ENCODE measurements around the gene PPP6R2.

The PPP6R2 gene

DNA sequence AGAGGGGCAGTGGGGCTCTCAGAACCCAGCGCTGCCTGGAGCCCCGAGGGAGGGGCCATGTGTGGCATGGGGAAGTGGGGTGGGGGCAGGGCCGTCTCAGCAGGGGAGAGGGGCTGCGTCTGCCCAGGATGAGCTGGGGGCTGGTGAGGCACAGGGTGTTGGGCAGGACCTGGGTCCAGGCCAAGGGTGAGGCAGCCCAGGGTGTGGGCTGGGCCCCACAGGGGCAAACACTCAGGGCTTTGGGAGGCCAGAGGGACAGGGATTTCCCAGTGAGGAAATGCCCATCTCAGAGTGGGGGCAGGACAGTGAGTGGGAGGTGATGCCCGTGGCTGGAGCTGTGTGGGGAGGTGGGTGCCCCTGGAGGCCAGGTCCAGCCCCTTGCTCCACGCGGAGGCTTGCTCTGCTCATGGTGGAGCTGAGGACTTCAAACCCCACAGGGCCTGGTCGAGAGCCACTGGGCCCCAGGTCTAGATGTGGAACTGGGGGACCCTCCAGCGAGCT, 41.0 kb upstream of the PPP6R2 start:
- ChIA-PET POLR2A (interaction anchor here (0.6 kb wide), 1 partner anchor 28 kb away, joined by 7 read pairs; no protein-coding TSS in a partner anchor), CTCF (interaction anchor here (0.8 to 6.4 kb wide), 7 partner anchors 10 to 29 kb away, joined by 3 to 66 read pairs (median 3); no protein-coding TSS in a partner anchor)
- no peak for DNase-seq (ENCODE audit: extremely low spot score)
- no peak for TF ChIP-seq CTCF (IDR thresholded peaks at IDR 0.05; ENCODE audit: control extremely low read depth, extremely low read depth, low read depth, missing control alignments)

DNA sequence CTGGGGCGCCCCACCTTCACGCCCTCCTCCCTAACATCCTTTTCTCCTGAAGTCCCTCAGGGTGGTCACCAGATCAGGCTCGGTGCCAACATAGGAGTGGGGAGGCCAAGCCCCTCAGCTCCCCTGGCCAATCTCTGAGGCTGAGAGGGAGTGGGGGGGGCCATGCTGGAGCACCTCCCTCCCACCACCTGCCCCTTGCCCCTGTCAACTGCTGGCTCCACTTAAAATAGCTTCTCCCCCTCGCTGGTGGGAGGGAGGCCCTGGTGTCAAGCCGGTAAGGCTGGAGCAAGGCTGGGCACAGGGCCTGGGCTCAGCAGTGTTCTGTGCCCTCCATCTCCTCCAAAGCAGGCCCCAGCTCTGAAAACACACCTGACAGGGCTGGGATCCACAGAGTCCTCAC, 40.6 kb upstream of the PPP6R2 start:
- ChIA-PET POLR2A (interaction anchor here (0.6 kb wide), 1 partner anchor 27 kb away, joined by 7 read pairs; no protein-coding TSS in a partner anchor), CTCF (interaction anchor here (1.2 to 6.4 kb wide), 6 partner anchors 10 to 29 kb away, joined by 3 to 66 read pairs (median 4); no protein-coding TSS in a partner anchor)
- DNase-seq (ENCODE audit: extremely low spot score), result no peak
- TF ChIP-seq CTCF (IDR thresholded peaks at IDR 0.05; ENCODE audit: control extremely low read depth, extremely low read depth, low read depth, missing control alignments), result no peak

GRCh38 chr22:50303515-50303847, 39.6 kb upstream of the PPP6R2 start:
- no peak for DNase-seq (ENCODE audit: extremely low spot score)
- TF ChIP-seq CTCF (IDR thresholded peaks at IDR 0.05; ENCODE audit: control extremely low read depth, extremely low read depth, low read depth, missing control alignments), result no peak
- ChIA-PET POLR2A (interaction anchor here (0.6 kb wide), 2 partner anchors 161 to 224 kb away, joined by 3 to 4 read pairs; no protein-coding TSS in a partner anchor), CTCF (interaction anchor here (0.9 to 6.4 kb wide), 5 partner anchors 9 to 38 kb away, joined by 3 to 66 read pairs (median 4); no protein-coding TSS in a partner anchor)

DNA sequence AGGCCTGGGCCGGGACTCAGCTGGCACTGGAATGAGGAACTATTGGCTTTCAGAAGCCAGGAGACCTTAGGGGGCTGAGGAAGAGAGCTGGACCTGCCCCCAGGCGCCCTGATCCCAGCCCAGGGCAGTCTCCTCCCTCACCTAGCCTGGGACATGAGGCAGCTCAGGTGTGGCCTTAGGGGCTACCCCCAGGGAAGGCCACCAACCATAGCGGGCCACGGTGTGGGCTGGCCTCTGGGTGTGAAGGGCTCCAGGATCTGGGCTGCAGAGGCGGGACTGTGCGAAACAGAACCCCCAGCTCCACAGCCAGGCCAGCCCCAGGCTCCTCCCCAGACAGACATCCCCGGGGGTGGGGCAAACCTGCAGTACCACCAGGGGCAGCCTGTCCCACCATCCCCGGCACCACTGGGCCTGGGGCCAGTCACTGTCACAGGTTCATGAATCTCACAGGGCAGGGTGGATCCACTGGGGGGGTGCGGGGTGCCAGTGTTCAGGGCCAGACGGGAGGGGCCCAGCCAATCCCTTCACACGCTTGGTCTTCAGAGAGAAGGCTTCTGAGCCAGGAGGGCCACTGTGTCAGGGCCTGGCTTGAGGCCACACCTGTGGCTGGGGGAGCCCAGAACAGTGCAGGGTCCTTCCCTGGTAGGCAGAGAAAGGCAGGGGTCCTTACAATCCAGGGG, 39.1 kb upstream of the PPP6R2 start:
- POLR2A ChIA-PET, result interaction anchor here (0.6 kb wide), 2 partner anchors 161 to 223 kb away, joined by 3 to 4 read pairs; no protein-coding TSS in a partner anchor
- TF ChIP-seq CTCF (IDR thresholded peaks at IDR 0.05; ENCODE audit: control extremely low read depth, extremely low read depth, low read depth, missing control alignments), result no peak
- CTCF ChIA-PET, result interaction anchor here (0.7 to 6.4 kb wide), 8 partner anchors 10 to 38 kb away, joined by 3 to 66 read pairs (median 3); no protein-coding TSS in a partner anchor
- DNase-seq (ENCODE audit: extremely low spot score), result peak; percentile 60

DNA sequence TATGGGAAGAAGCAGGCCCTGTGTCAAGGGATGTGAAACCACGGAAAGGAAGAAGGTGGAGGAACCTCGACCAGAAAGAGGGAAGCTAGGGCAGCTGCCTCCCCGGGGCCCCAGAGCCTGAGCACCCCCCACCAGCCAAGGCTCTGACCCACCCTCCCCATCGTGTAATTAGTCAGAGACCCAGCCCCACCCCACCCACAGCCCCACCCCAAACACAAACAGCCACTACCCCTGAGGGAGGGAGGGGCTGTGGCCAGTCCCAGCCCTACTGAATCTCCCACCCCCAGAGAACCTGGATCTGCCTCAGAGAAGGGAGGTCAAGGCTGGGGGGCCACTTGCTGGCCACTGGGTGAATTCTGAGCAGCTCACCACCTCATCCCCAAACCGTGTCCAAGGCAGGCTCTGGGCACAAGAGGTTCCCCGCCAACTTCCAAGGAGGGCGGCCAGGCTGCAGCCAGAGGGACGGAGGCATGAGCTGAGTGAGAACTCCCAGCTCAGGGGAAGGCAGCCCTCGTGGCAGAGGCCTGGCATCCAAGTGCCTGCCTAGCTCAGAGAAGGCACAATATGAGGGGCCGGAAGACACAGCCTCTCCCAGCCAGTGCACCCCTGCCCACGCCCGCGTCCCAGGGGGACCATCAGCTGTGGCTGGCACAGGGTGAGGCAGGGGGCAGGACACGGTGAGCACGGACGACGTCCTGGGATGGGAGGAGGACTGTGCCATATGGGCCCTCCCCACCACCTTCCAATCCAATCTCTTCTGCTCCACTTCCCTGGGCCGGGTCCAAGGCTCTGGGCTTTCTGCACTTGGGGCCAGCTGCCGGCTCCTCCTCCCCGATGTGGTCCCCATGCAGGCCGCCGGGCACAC, 38.4 kb upstream of the PPP6R2 start:
- CTCF ChIA-PET, result interaction anchor here (0.7 to 6.4 kb wide), 9 partner anchors 9 to 54 kb away, joined by 3 to 66 read pairs (median 3); partner anchors contain the start of gene HDAC10
- POLR2A ChIA-PET, result no interaction called here
- no peak for DNase-seq (ENCODE audit: extremely low spot score)
- TF ChIP-seq CTCF (IDR thresholded peaks at IDR 0.05; ENCODE audit: control extremely low read depth, extremely low read depth, low read depth, missing control alignments), result no peak

- POLR2A ChIA-PET, result no interaction called here
- DNase-seq (ENCODE audit: extremely low spot score), result no peak
Measured at GRCh38 chr22:50305393-50305922, 37.7 kb upstream of the PPP6R2 start.

More at GRCh38 chr22:50305393-50305922, 37.7 kb upstream of the PPP6R2 start:
- CTCF ChIA-PET, result interaction anchor here (1.1 to 6.4 kb wide), 7 partner anchors 9 to 55 kb away, joined by 3 to 66 read pairs (median 5); partner anchors contain the start of gene HDAC10
- no peak for TF ChIP-seq CTCF (IDR thresholded peaks at IDR 0.05; ENCODE audit: control extremely low read depth, extremely low read depth, low read depth, missing control alignments)

Data from GM10248 (cell line).